SK-N-SH (cell line): ENCODE measurements around the gene GGCT. TPM values are rescaled to one million over a fixed set of nuclear protein-coding genes. Genes with fewer than 3 reads are reported as not detected.

Experiments used
- CTCF ChIA-PET: fragments of 300-600, 350-600 bp; formaldehyde crosslinking; extraction: SDS; loops from one replicate; lab custom pipeline; 2021; lab: Yijun Ruan, JAX
- POLR2A ChIA-PET: fragments of 350-600 bp; sonication (Branson Sonifier 250); formaldehyde crosslinking; extraction: SDS; loops from one replicate; lab custom pipeline; 2020; ENCODE audit warnings: antibody characterized with exemption, inconsistent platforms; lab: Yijun Ruan, JAX
- DNase-seq: peaks from one replicate; pipeline ENCODE4 v3.0.0; 2012
- H2AFZ ChIP-seq: fragments of 200-600 bp; sonication (generic); 2 replicates; pipeline ENCODE4 v1.8.1; 2016; ENCODE audit warnings: antibody characterized with exemption, mild to moderate bottlenecking, low read depth
- H3F3A ChIP-seq: fragments of 200-600 bp; sonication (generic); replicated peaks from 2 replicates; pipeline ENCODE3; 2016; ENCODE audit warnings: antibody characterized with exemption, mild to moderate bottlenecking; ENCODE audit not compliant: insufficient read depth
- H3K27ac ChIP-seq, 2 experiments: fragments of 200-500 bp in 1 of 2; fragments of 200-600 bp in 1 of 2; sonication (Bioruptor generic) in 1 of 2; sonication (generic), shearing (Covaris generic) in 1 of 2; 2 replicates each; pipeline versions ENCODE4 v1.5.1 to v1.6.1; 2014 to 2016; ENCODE audit warnings: low read depth in 2 of 2, inconsistent platforms in 1 of 2, low read length in 1 of 2, mild to moderate bottlenecking in 1 of 2, mixed read lengths in 1 of 2
- H3K27me3 ChIP-seq: fragments of 200-600 bp; sonication (generic), shearing (Covaris generic); 2 replicates; pipeline ENCODE4 v1.6.1; 2016; ENCODE audit warnings: mixed run types; ENCODE audit not compliant: insufficient read depth
- H3K36me3 ChIP-seq, 2 experiments: fragments of 200-500 bp in 1 of 2; fragments of 200-600 bp in 1 of 2; sonication (Bioruptor generic) in 1 of 2; sonication (generic) in 1 of 2; replicated peaks in 1 of 2; 2 replicates each; pipeline versions ENCODE3 to v1.5.1; 2014 to 2016; ENCODE audit warnings: low read length in 1 of 2, mild to moderate bottlenecking in 1 of 2; ENCODE audit not compliant: insufficient read depth in 2 of 2, control insufficient read depth in 1 of 2
- H3K4me1 ChIP-seq, 2 experiments: fragments of 200-500 bp in 1 of 2; fragments of 200-600 bp in 1 of 2; sonication (Bioruptor generic) in 1 of 2; sonication (generic), shearing (Covaris generic) in 1 of 2; 2 replicates each; pipeline versions ENCODE4 v1.5.1 to v1.6.1; 2014 to 2016; ENCODE audit warnings: low read depth in 1 of 2, low read length in 1 of 2, mixed run types in 1 of 2; ENCODE audit not compliant: insufficient read depth in 2 of 2, control insufficient read depth in 1 of 2
- H3K4me2 ChIP-seq: fragments of 200-600 bp; sonication (generic), shearing (Covaris generic); 2 replicates; pipeline ENCODE4 v1.6.1; 2017; ENCODE audit warnings: mixed run types
- H3K4me3 ChIP-seq, 2 experiments: fragments of 200-500 bp in 1 of 2; fragments of 200-600 bp in 1 of 2; sonication (Bioruptor generic) in 1 of 2; sonication (generic), shearing (Covaris generic) in 1 of 2; 2 replicates each; pipeline versions ENCODE4 v1.5.1 to v1.8.1; 2014 to 2016; ENCODE audit warnings: low read depth in 2 of 2, inconsistent platforms in 1 of 2, low read length in 1 of 2, mild to moderate bottlenecking in 1 of 2, mixed read lengths in 1 of 2, moderate library complexity in 1 of 2
- H3K79me2 ChIP-seq: fragments of 200-600 bp; sonication (generic); 2 replicates; pipeline ENCODE4 v1.8.1; 2017; ENCODE audit warnings: mild to moderate bottlenecking; ENCODE audit not compliant: insufficient read depth
- H3K9ac ChIP-seq: fragments of 200-600 bp; sonication (generic); 2 replicates; pipeline ENCODE4 v1.6.1; 2017; ENCODE audit warnings: mixed run types
- H3K9me2 ChIP-seq: fragments of 200-600 bp; sonication (generic); 2 replicates; pipeline ENCODE4 v1.6.1; 2017; ENCODE audit warnings: mixed run types
- H3K9me3 ChIP-seq: fragments of 200-600 bp; sonication (generic); 2 replicates; pipeline ENCODE4 v1.6.1; 2017; ENCODE audit warnings: mixed run types, mild to moderate bottlenecking, moderate library complexity
- H4K20me1 ChIP-seq: fragments of 200-600 bp; sonication (generic); 2 replicates; pipeline ENCODE4 v1.6.1; 2017; ENCODE audit warnings: mild to moderate bottlenecking, mixed run types; ENCODE audit not compliant: insufficient read depth
- CHD2 ChIP-seq: fragments of 150-350 bp; IDR thresholded peaks from 2 replicates; pipeline ENCODE4 v1.6.1; 2018; ENCODE audit warnings: low read length; ENCODE audit not compliant: partially characterized antibody
- ELF1 ChIP-seq: IDR thresholded peaks from 2 replicates; pipeline ENCODE4 v1.4.0; 2012
- EP300 ChIP-seq, 2 experiments: IDR thresholded peaks; 2 replicates each; pipeline versions ENCODE4 v1.4.0 to v1.6.1; 2012; ENCODE audit warnings: borderline replicate concordance in 1 of 2, low read depth in 1 of 2, low read length in 1 of 2
- EZH2phosphoT487 ChIP-seq: fragments of 200-600 bp; sonication (generic); IDR thresholded peaks from 2 replicates; pipeline ENCODE4 v1.6.1; 2017; ENCODE audit warnings: low read depth, mixed run types, mild to moderate bottlenecking, antibody characterized with exemption, moderate library complexity, borderline replicate concordance
- FOXJ3 ChIP-seq: sonication (generic); formaldehyde crosslinking; IDR thresholded peaks from 2 replicates; pipeline ENCODE4 v1.5.1; 2020; ENCODE audit warnings: mild to moderate bottlenecking, missing genetic modification reagents
- FOXM1 ChIP-seq: IDR thresholded peaks from 2 replicates; pipeline ENCODE4 v1.4.0; 2012; ENCODE audit warnings: low read depth, mild to moderate bottlenecking
- GATA2 ChIP-seq: sonication (generic); formaldehyde crosslinking; IDR thresholded peaks from 2 replicates; pipeline ENCODE4 v1.5.0; 2020; ENCODE audit warnings: mild to moderate bottlenecking, missing genetic modification reagents
- MAX ChIP-seq: IDR thresholded peaks from 2 replicates; pipeline ENCODE4 v1.4.0; 2012; ENCODE audit warnings: low read depth
- MXI1 ChIP-seq: IDR thresholded peaks from 2 replicates; pipeline ENCODE4 v1.6.1; 2012; ENCODE audit warnings: mild to moderate bottlenecking, low read depth, low read length, improper control_type of control experiment
- NRF1 ChIP-seq: IDR thresholded peaks from 2 replicates; pipeline ENCODE4 v1.6.1; 2012; ENCODE audit warnings: low read depth, mild to moderate bottlenecking, low read length
- PBX3 ChIP-seq: IDR thresholded peaks from 2 replicates; pipeline ENCODE4; 2012
- RAD21 ChIP-seq: IDR thresholded peaks from 2 replicates; pipeline ENCODE4 v1.6.1; 2012; ENCODE audit warnings: mild to moderate bottlenecking, low read length
- RCOR1 ChIP-seq: fragments of 150-350 bp; IDR thresholded peaks from 2 replicates; pipeline ENCODE4 v1.6.1; 2017; ENCODE audit warnings: antibody characterized with exemption, low read length
- SMC3 ChIP-seq: IDR thresholded peaks from 2 replicates; pipeline ENCODE4 v1.6.1; 2012; ENCODE audit warnings: low read depth, low read length, improper control_type of control experiment
- USF2 ChIP-seq: fragments of 150-350 bp; IDR thresholded peaks from 2 replicates; pipeline ENCODE4 v1.6.1; 2017; ENCODE audit warnings: antibody characterized with exemption, low read length, low read depth, borderline replicate concordance
- YY1 ChIP-seq: IDR thresholded peaks from 2 replicates; pipeline ENCODE4 v1.4.0; 2012; ENCODE audit warnings: low read depth, mild to moderate bottlenecking
- WGBS: methylation state at CpG from one replicate; pipeline ENCODE4 v1.1.6; 2017; ENCODE audit warnings: low lambda C conversion rate; 5-methylcytosine and 5-hydroxymethylcytosine counted together
- polyA plus RNA-seq, 3 experiments: library from polyadenylated mRNA; depleted of rRNA; stranded (reverse); fragments of >200 nt; gene quantifications; 2 replicates each; pipeline ENCODE4 v1.2.3, GENCODE V29; 2012

The GGCT gene
- polyA plus RNA-seq, 1 of the 3 experiments (the other 2 are of a cell fraction), result 20.8 TPM

- no peak for TF ChIP-seq SMC3
- TF ChIP-seq EZH2phosphoT487, result no peak
- TF ChIP-seq RCOR1, result peak; percentile 80
- TF ChIP-seq FOXJ3 (CRISPR knock-in tag), result peak; percentile 88
- no peak for TF ChIP-seq FOXM1
- peak; percentile 97 for TF ChIP-seq MXI1
- TF ChIP-seq PBX3, result no peak
- peak in 1 of 2 experiments; percentile 84; a peak in 2 of 4 replicates for TF ChIP-seq EP300 (IDR thresholded peaks at IDR 0.05; ENCODE audit: borderline replicate concordance in 1 of 2, low read depth in 1 of 2, low read length in 1 of 2)
- no peak for TF ChIP-seq USF2
- TF ChIP-seq MAX, result no peak
- TF ChIP-seq YY1, result no peak
- TF ChIP-seq RAD21, result peak; percentile 2; the same call in 1 of the 2 replicates
- no peak for TF ChIP-seq ELF1
- peak; percentile 48 for TF ChIP-seq GATA2 (CRISPR knock-in tag)
- peak; percentile 22 for TF ChIP-seq CHD2
- TF ChIP-seq NRF1, result no peak
- 70% methylated on average over 10 of the region's 10 CpGs for WGBS
- H3F3A ChIP-seq, result no peaks in the 10 kb centered on the region
- H3K36me3 ChIP-seq, result peaks cover 13 to 41% of the 10 kb centered on the region in 2 experiments
- no peak overlapping the region for H2AFZ ChIP-seq
- no peaks in the 10 kb centered on the region for H3K9me2 ChIP-seq
- H4K20me1 ChIP-seq, result no peaks in the 10 kb centered on the region
- no peak overlapping the region for H3K4me3 ChIP-seq
- CTCF ChIA-PET, result interaction anchor here (0.7 to 4.3 kb wide), 9 partner anchors 11 to 173 kb away, joined by 3 to 22 read pairs (median 3); no protein-coding TSS in a partner anchor
- no peak overlapping the region for H3K4me2 ChIP-seq
- peak; percentile 63 for DNase-seq
- no peak overlapping the region for H3K9ac ChIP-seq
- no peaks in the 10 kb centered on the region for H3K9me3 ChIP-seq
- peaks cover 0 to 27% of the 10 kb centered on the region in 2 experiments; a peak in 1 of 4 replicates for H3K4me1 ChIP-seq
- no peaks in the 10 kb centered on the region for H3K27me3 ChIP-seq
- H3K27ac ChIP-seq, result peak overlapping the region in 1 of 2 experiments; percentile 87; a peak in 2 of 4 replicates
- POLR2A ChIA-PET, result interaction anchor here (0.9 to 1.3 kb wide), 2 partner anchors 11 to 30 kb away, joined by 5 to 6 read pairs; partner anchors contain the start of gene NOD1
- H3K79me2 ChIP-seq, result no peaks in the 10 kb centered on the region
Observed at GRCh38 chr7:30448461-30449189, 56.0 kb downstream of the GGCT start.
